Measurements from ENCODE around the gene RNF7. TPM values are rescaled to one million over a fixed set of nuclear protein-coding genes. Genes with fewer than 3 reads are reported as not detected.

The RNF7 gene
- total RNA-seq, 1 donor from 2014 or later = 109 TPM

GRCh38 chr3:141769221-141769894 lies 31.3 kb downstream of the RNF7 start:
- no peak overlapping the region for H3K27ac Mint-ChIP-seq
- H3K4me1 Mint-ChIP-seq (ENCODE audit: low read depth) = no peaks in the 10 kb centered on the region
- no peaks in the 10 kb centered on the region for H3K9me3 Mint-ChIP-seq (ENCODE audit: low read depth)

DNA sequence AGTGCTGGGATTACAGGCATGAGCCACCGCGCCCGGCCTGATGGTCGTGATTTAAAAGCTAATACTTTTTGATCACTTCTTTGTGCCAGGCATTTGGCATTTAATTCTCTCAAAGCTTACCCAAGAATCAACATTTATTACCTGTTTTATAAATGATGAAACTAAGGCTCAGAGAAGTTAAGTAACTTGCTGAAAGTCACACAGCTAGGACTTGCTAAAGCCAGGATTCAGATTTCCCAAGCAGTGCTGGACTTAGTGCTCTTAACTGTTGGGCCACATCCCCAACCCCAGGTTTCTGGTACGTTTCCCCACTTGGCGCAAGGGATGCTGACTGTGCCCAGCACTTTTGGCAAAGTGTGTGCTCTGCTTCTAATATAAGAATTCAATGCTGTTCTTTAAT lies 35.6 kb downstream of the RNF7 start:
- Mint-ChIP-seq H3K9me3 (ENCODE audit: low read depth) (no peaks in the 10 kb centered on the region), H3K27ac (no peak overlapping the region), H3K27me3 (peaks cover 13% of the 10 kb centered on the region), H3K36me3 (ENCODE audit: insufficient read depth) (no peaks in the 10 kb centered on the region), H3K4me1 (ENCODE audit: low read depth) (no peaks in the 10 kb centered on the region), H3K4me3 (ENCODE audit: low read depth) (no peak overlapping the region)
- no peak for DNase-seq (ENCODE audit: low spot score, unreplicated experiment)
- no peak for TF ChIP-seq CTCF (IDR thresholded peaks at IDR 0.05; ENCODE audit: unreplicated experiment)

More at GRCh38 chr3:141769221-141769894, 31.3 kb downstream of the RNF7 start:
- no peak for TF ChIP-seq CTCF (IDR thresholded peaks at IDR 0.05; ENCODE audit: unreplicated experiment)
- no peak for DNase-seq (ENCODE audit: low spot score, unreplicated experiment)
- Mint-ChIP-seq H3K36me3 (ENCODE audit: insufficient read depth) (no peaks in the 10 kb centered on the region), H3K4me3 (ENCODE audit: low read depth) (no peak overlapping the region), H3K27me3 (peaks cover 16% of the 10 kb centered on the region)

DNA sequence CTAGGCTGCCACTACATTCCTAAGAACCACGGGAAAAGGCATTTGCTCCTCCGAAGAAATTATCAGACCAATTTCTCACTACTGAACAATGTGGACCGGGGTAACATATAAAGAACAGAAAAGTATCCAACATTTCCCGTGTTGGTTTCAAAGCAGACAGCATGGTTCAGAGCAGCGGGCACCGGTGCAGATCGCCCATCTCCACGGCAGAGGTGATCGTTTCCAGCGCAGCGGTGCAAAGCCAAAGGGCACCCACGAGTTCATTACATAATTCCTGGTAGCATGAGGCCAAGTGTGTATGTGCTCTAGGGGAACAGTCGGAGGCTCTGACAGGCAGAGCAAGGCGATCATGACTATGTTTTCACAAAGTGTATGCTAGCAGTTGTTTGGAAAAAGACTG lies 38.3 kb downstream of the RNF7 start:
- no peak overlapping the region for H3K27ac Mint-ChIP-seq

DNA sequence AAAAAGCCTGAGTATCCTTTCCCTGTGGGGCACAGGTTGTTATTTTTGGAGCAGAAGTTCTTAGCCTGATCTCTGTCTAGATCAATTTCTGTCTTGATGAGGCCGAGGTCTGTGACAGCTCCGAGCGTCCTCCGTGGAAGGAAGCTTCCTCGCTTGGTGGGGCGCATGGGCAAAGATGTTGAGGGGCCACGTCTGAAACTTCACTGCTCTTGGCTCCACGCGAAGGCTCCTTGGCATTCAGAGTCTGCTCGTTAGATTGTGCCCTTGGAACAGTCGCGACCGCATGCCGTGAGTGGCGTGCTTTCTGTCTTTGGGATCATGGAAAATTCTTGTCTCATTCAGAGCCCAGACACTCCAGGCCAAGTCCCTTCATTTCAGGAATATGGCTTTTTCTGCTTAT lies 38.8 kb downstream of the RNF7 start:
- Mint-ChIP-seq H3K27me3 (no peaks in the 10 kb centered on the region), H3K4me3 (ENCODE audit: low read depth) (no peak overlapping the region), H3K9me3 (ENCODE audit: low read depth) (no peaks in the 10 kb centered on the region), H3K4me1 (ENCODE audit: low read depth) (no peaks in the 10 kb centered on the region), H3K27ac (no peak overlapping the region), H3K36me3 (ENCODE audit: insufficient read depth) (no peaks in the 10 kb centered on the region)
- no peak for DNase-seq (ENCODE audit: low spot score, unreplicated experiment)
- TF ChIP-seq CTCF (IDR thresholded peaks at IDR 0.05; ENCODE audit: unreplicated experiment) = no peak

More for the DNA sequence above, 38.3 kb downstream of the RNF7 start:
- TF ChIP-seq CTCF (IDR thresholded peaks at IDR 0.05; ENCODE audit: unreplicated experiment) = no peak
- Mint-ChIP-seq H3K4me1 (ENCODE audit: low read depth) (no peaks in the 10 kb centered on the region), H3K27me3 (no peaks in the 10 kb centered on the region), H3K9me3 (ENCODE audit: low read depth) (no peaks in the 10 kb centered on the region), H3K36me3 (ENCODE audit: insufficient read depth) (no peaks in the 10 kb centered on the region), H3K4me3 (ENCODE audit: low read depth) (no peak overlapping the region)
- no peak for DNase-seq (ENCODE audit: low spot score, unreplicated experiment)

- Mint-ChIP-seq H3K4me3 (ENCODE audit: low read depth) (no peak overlapping the region), H3K4me1 (ENCODE audit: low read depth) (no peaks in the 10 kb centered on the region), H3K9me3 (ENCODE audit: low read depth) (no peaks in the 10 kb centered on the region), H3K27ac (no peak overlapping the region), H3K36me3 (ENCODE audit: insufficient read depth) (no peaks in the 10 kb centered on the region), H3K27me3 (no peaks in the 10 kb centered on the region)
- TF ChIP-seq CTCF (IDR thresholded peaks at IDR 0.05; ENCODE audit: unreplicated experiment) = no peak
- no peak for DNase-seq (ENCODE audit: low spot score, unreplicated experiment)
Measured at GRCh38 chr3:141777957-141778813, 40.1 kb downstream of the RNF7 start.

Data from progenitor cell of endocrine pancreas (in vitro differentiated cells).